GM12878 (cell line): ENCODE results near the gene RBM26.

Source experiments
- FOXK2 ChIP-seq: fragments of 450-650 bp; IDR thresholded peaks from 2 replicates; pipeline ENCODE4 v1.6.1; 2017; ENCODE audit warnings: mild to moderate bottlenecking, moderate library complexity
- JUND ChIP-seq: IDR thresholded peaks from 2 replicates; pipeline ENCODE4 v1.6.1; 2012; ENCODE audit warnings: low read depth, mild to moderate bottlenecking, low read length, improper control_type of control experiment, moderate library complexity
- MEF2B ChIP-seq: fragments of 450-650 bp; IDR thresholded peaks from 2 replicates; pipeline ENCODE4 v1.6.1; 2018; ENCODE audit warnings: mild to moderate bottlenecking, moderate library complexity; ENCODE audit not compliant: partially characterized antibody, poor library complexity, severe bottlenecking
- SREBF2 ChIP-seq: IDR thresholded peaks from 2 replicates; pipeline ENCODE4 v1.6.1; 2012; ENCODE audit warnings: mild to moderate bottlenecking, low read length
- YY1 ChIP-seq: IDR thresholded peaks from 2 replicates; pipeline ENCODE4 v1.6.1; 2011; ENCODE audit warnings: low read depth, mild to moderate bottlenecking, low read length
- TF ChIP-seq, protein P1 (sequence below), 3 experiments: IDR thresholded peaks in 2 of 3; conservative IDR thresholded peaks in 1 of 3; 2 replicates each; pipeline ENCODE4 v1.5.1; 2011; ENCODE audit warnings: low read depth in 3 of 3, low read length in 3 of 3, mild to moderate bottlenecking in 3 of 3, control low read depth in 2 of 3, moderate library complexity in 2 of 3, inconsistent platforms in 1 of 3, mixed read lengths in 1 of 3; ENCODE audit not compliant: control insufficient read depth in 2 of 3, insufficient read depth in 1 of 3; ENCODE audit errors: extremely low read depth in 1 of 3

DNA sequence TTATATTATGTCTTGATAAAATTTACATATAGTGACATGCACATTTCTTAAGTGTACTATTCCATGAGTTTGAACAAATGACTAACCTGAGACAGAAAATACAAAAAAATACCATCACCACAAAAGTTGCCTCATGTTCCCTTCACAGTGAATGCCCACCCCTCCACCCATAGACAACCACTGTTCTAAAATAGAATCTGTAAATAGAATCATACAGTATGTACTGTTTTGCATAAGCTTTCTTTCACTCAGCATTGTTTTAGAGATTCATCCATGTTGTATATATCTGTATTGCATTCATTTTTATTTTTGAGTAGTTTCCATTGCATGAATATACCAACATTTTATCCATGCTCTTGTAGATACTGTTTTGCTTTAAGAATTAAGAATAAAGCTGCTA lies 23.3 kb upstream of the RBM26 start:
- TF ChIP-seq JUND, result no peak
- TF ChIP-seq FOXK2, result no peak
- TF ChIP-seq SREBF2, result no peak
- TF ChIP-seq, protein P1, sequence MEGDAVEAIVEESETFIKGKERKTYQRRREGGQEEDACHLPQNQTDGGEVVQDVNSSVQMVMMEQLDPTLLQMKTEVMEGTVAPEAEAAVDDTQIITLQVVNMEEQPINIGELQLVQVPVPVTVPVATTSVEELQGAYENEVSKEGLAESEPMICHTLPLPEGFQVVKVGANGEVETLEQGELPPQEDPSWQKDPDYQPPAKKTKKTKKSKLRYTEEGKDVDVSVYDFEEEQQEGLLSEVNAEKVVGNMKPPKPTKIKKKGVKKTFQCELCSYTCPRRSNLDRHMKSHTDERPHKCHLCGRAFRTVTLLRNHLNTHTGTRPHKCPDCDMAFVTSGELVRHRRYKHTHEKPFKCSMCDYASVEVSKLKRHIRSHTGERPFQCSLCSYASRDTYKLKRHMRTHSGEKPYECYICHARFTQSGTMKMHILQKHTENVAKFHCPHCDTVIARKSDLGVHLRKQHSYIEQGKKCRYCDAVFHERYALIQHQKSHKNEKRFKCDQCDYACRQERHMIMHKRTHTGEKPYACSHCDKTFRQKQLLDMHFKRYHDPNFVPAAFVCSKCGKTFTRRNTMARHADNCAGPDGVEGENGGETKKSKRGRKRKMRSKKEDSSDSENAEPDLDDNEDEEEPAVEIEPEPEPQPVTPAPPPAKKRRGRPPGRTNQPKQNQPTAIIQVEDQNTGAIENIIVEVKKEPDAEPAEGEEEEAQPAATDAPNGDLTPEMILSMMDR (IDR thresholded peaks at IDR 0.05 in 2 of 3, conservative IDR thresholded peaks at IDR 0.05 in 1 of 3; ENCODE audit: control insufficient read depth in 2 of 3, extremely low read depth in 1 of 3, insufficient read depth in 1 of 3, low read depth in 3 of 3, low read length in 3 of 3), result no peak
- no peak for TF ChIP-seq YY1
- TF ChIP-seq MEF2B, result no peak
